NCI-H524 treated with DMSO at 0.1 percent for 48 hours (cell line): ENCODE measurements around the gene HTR5A.
"Not testable (repeated sequence)": the region's sequence is repeated elsewhere in the genome, so short reads cannot be mapped to it uniquely, and the experiment has no call there.

Experiments used
- DNase-seq: peaks from one replicate; lab custom pipeline; 2025; lab: John Stamatoyannopoulos, UW

Gene HTR5A

GRCh38 chr7:155069992-155070751, at the start of gene HTR5A:
TSS of gene HTR5A (plus strand) at chr7:155070324. CDS start at chr7:155070900, 576 bp downstream.
- DNase-seq: no peak

GRCh38 chr7:155020996-155021395, 49.1 kb upstream of the HTR5A start:
- no peak for DNase-seq

GRCh38 chr7:155021699-155022145, 48.4 kb upstream of the HTR5A start:
- DNase-seq: no peak

GRCh38 chr7:155027879-155028278, 42.2 kb upstream of the HTR5A start:
- DNase-seq: no peak

- DNase-seq: no peak
These were observed 37.1 kb upstream of the HTR5A start for GRCh38 chr7:155032978-155033377.

GRCh38 chr7:155034495-155034894, 35.6 kb upstream of the HTR5A start:
- not testable (repeated sequence) for DNase-seq

- DNase-seq: no peak
These were observed 31.8 kb upstream of the HTR5A start for GRCh38 chr7:155038335-155038734.

GRCh38 chr7:155043756-155044155, 26.4 kb upstream of the HTR5A start:
- no peak for DNase-seq

- no peak for DNase-seq
These were observed 22.1 kb upstream of the HTR5A start for GRCh38 chr7:155048006-155048405.

- no peak for DNase-seq
These were observed 18.8 kb upstream of the HTR5A start for GRCh38 chr7:155051355-155051754.

GRCh38 chr7:155053002-155053401, 17.1 kb upstream of the HTR5A start:
- DNase-seq: no peak

GRCh38 chr7:155054761-155055160, 15.4 kb upstream of the HTR5A start:
- no peak for DNase-seq

- no peak for DNase-seq
These were observed 13.0 kb upstream of the HTR5A start for GRCh38 chr7:155057076-155057475.

GRCh38 chr7:155058896-155059295, 11.2 kb upstream of the HTR5A start:
- peak; percentile 27 for DNase-seq

- DNase-seq: no peak
These were observed 10.4 kb upstream of the HTR5A start for GRCh38 chr7:155059703-155060102.

GRCh38 chr7:155062411-155062810, 7.7 kb upstream of the HTR5A start:
- DNase-seq: no peak

- no peak for DNase-seq
These were observed 5.9 kb upstream of the HTR5A start for GRCh38 chr7:155064186-155064585.

GRCh38 chr7:155066417-155066950, 3.6 kb upstream of the HTR5A start:
- DNase-seq: no peak

GRCh38 chr7:155071121-155071651, 1.1 kb downstream of the HTR5A start:
- DNase-seq: no peak

GRCh38 chr7:155071916-155072571, 1.9 kb downstream of the HTR5A start:
- no peak for DNase-seq

- no peak for DNase-seq
These were observed 3.8 kb downstream of the HTR5A start for GRCh38 chr7:155073922-155074321.

GRCh38 chr7:155084021-155084420, 13.9 kb downstream of the HTR5A start:
- no peak for DNase-seq

GRCh38 chr7:155084969-155085368, 14.8 kb downstream of the HTR5A start:
- no peak for DNase-seq
